ENCODE data around the gene TEX2.
"Not testable (repeated sequence)": the region's sequence is repeated elsewhere in the genome, so short reads cannot be mapped to it uniquely, and the experiment has no call there.

TEX2 gene

DNA sequence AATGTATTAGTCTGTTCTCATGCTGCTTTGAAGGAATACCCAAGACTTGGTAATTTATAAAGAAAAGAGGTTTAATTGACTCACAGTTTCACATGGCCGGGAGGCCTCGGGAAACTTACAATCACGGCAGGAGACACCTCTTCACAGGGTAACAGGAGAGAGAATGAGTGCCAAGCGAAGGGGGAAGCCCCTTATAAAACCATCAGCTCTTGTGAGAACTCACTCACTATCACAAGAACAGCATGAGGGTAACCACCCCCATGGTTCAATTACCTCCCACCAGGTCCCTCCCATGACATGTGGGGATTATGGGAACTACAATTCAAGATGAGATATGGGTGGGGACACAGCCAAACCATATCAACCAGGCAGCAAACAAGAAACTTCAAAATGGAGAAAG, 24.6 kb downstream of the TEX2 start:
- not testable (repeated sequence) for DNase-seq

- no peak for DNase-seq
Measured at GRCh38 chr17:64236827-64237403, 26.1 kb downstream of the TEX2 start.

- DNase-seq: no peak
Measured at GRCh38 chr17:64234961-64235360, 28.1 kb downstream of the TEX2 start.

GRCh38 chr17:64232466-64233262, 30.4 kb downstream of the TEX2 start:
- DNase-seq: no peak

DNA sequence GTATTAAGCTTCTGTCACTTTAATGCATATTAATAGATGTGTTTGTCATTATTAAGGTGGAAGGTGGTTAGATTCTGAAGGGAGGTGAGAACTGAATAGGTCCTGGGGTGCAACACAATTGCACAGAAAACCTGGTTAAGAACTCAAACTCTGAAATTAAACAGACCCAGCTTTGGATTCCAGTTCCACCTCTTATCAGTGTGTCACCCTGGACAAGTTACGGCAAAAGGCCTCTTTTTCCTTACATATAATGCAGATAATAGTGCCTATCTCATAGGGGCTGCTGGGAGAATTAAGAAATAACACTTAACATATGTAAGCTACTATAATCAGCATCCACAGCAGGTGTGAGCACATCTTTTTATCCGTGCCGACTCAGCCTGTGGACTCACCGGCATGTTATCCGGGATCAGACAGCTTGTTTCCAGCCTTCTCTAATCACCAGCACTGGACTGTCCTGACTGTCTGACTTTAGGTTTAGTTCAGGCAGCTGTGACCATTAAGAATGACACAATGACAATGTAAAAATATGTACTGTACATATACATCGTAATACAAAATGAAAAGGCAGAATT, 31.4 kb downstream of the TEX2 start:
- DNase-seq: no peak

DNA sequence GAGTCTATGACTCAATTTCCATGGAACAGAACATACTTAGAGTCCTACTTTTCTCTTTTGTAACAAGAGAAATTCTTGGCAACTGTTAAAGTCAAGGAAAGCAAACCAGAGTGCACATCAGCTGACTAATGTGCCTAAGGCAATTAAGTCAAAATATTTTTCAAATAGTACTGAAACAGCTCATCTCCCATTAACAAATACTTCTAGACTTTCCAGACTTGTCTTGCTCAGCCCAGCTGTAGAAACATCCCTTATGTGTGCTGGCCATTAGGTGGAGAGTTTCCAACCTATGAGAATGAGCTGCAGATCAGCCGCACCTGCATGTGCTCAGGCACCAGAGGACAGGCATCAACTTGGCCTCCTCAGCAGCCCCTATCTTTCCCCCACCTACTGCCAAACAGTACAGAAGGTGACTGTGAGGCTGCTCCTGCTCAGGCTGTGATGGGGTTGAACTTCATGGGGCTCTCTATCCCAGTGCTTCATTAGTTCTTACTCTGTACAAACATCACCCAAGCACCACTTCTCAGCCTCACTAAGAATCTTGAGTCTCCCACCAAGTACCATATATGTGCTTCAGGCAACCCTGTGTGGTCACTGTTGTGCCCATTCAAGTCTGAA, 32.2 kb downstream of the TEX2 start:
- no peak for DNase-seq

GRCh38 chr17:64229815-64230728, 33.0 kb downstream of the TEX2 start:
- no peak for DNase-seq

GRCh38 chr17:64226132-64226531, 36.9 kb downstream of the TEX2 start:
- no peak for DNase-seq

- no peak for DNase-seq
Measured at GRCh38 chr17:64225410-64225809, 37.6 kb downstream of the TEX2 start.

DNA sequence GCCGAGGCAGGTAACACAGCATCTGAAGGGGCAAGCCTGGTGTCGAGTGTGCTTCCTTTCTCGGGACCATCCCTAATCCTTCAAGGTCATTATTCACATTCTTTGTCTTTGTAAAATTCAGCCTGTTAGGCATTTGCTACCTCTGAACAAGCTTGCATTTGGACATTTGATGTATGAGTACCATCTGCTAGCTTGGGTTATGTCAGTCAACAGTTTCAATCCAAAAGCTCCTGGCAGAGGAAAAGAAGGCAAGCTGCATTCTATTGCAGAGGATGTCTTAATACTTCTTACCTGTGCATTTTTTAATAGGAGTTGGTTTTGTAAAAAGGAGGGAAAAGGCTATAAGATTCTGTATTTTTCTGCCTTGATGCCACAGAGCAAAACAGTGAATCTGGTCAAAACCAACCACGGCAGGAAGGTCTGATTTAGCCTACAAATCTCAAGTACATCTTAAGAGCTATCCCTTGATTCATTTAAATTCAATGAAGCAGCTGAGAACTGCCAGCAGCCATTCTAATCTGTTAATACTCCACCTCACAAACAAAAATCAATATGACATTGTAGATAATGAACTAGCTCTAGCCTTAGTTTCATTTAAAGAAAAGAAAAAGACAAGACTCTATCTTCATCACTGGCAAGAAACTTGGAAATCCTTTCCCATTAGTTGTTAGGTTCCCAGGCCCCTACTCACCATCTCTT, 39.0 kb downstream of the TEX2 start:
- no peak for DNase-seq

DNA sequence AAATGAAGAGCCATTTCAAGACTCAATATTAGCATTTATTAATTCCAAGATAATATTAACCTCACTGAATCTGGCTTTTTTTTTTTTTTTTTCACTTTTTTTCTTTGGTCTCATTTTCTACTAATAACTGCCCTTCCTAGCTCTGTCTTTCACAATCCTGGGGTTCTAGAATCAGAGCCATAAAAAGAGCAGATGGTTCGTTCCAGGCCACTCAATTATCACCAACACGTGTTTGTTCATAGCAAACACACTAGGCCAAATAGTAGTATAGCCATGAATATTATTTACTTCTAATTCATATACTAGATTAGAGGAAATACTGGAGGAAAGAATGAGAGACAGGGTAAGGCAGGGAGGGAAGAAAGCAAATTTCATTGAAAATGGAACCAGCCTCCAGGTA, 39.8 kb downstream of the TEX2 start:
- no peak for DNase-seq

GRCh38 chr17:64221679-64222078, 41.4 kb downstream of the TEX2 start:
- no peak for DNase-seq

DNA sequence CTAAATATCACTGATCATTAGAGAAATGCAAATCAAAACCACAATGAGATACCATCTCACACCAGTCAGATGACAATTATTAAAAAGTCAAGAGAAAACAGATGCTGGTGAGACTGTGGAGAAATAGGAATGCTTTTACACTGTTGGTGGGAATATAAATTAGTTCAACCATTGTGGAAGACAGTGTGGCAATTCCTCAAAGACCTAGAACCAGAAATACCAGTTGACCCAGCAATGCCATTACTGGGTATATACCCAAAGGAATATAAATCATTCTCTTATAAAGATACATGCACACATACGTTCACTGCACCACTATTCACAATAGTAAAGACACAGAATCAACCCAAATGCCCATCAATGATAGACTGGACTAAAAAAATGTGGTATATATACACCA, 42.5 kb downstream of the TEX2 start:
- DNase-seq: not testable (repeated sequence)

- no peak for DNase-seq
Measured at GRCh38 chr17:64219571-64219970, 43.5 kb downstream of the TEX2 start.

GRCh38 chr17:64218066-64218465, 45.0 kb downstream of the TEX2 start:
- DNase-seq: peak; percentile 68

DNA sequence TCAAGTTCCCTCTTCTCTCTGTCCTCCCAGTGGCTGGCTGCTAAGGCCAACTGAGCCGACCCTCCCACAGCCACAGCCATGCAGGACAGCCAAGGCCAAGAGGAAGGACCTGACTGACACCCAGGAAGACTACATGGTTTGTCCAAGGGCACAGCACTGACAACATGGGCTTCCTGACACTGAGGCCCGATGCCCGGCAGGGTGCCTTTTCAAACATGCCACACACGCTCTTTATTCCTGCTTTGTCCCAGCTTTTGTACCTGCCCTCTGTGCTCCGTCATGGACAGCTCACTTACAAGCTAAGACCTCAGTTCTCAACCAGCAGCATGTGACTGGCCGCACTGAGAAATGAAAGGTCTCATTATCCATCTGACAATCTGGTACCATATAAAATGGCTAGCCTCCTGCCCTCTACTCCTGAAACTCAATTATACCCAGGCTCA, 45.8 kb downstream of the TEX2 start:
- DNase-seq: no peak

GRCh38 chr17:64216338-64217248, 46.5 kb downstream of the TEX2 start:
- DNase-seq: no peak

- DNase-seq: no peak
Measured at GRCh38 chr17:64216000-64216337, 47.1 kb downstream of the TEX2 start.

GRCh38 chr17:64214950-64215349, 48.1 kb downstream of the TEX2 start:
- no peak for DNase-seq

DNA sequence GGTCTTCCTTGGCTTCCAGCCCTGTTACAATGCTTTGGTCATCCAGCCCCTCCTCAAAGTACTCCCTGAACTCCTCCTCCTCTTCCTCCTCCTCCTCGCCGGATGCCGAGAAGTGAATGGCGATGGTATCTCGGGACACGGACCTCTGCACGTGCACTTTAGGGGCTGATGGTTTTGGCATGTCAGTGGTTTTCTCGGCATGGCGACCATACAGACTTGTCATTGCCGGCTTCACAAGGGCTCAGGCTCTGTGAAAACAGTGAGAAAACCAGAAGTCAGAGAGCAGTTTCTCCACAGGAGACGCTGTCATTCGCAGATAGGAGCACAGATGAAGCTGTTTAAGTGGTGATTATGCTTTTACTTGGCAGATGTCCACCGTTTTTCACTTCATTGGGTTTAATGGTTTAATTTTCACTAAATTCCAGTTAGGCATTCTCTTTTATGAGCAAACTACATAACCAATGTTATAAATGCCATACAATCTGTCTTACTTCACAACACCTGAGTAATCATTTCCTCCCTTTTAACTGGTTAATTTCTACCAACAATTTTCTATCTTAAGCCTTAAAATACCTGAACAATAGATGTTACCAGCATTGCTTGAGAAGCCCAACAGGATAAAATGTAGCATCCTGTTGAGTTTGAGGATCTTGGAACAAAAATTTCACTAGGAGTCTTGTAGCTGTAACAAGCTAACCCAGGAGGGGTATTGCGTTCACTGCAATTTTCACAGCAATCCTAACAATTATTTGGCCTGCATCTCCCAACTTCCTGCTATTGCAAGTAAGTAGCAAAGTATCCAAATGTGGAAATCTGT, 48.9 kb downstream of the TEX2 start:
- no peak for DNase-seq
